ENCODE data around the gene ATRIP.

The ATRIP gene

DNA sequence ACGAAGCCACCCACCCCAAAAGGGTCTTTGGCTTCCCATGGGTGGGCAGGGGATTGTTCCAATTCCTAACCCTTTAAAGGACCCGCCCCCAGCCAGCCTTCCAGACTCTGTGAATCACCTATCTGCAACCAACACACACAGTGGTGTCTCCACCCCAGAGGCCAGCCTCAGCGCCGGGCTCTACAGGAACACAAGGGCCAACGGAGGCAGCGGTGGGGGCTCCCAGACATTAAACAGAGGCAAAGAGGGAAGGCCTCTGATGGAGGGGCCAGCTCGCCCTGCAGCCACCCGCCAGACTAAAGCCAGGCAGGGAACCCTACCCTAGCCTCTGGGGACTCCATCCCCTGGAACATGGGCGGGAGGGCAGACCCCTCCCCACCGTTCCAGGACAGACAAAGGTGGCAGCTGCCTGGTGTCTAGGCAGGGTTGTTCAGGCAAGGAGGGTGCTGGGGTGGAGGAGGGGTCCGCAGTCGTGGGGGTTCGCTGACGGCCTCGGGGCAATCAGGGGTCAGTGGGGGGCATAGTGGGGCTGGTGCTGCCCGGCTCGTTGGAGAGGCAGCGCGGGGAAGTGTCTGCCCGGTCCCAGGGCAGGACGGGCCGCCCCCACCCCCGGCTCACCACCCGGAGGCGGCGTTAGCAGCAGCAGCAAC, 57.0 kb downstream of the ATRIP start:
- no peak for DNase-seq (ENCODE audit: low read depth in 2 of 2)

DNA sequence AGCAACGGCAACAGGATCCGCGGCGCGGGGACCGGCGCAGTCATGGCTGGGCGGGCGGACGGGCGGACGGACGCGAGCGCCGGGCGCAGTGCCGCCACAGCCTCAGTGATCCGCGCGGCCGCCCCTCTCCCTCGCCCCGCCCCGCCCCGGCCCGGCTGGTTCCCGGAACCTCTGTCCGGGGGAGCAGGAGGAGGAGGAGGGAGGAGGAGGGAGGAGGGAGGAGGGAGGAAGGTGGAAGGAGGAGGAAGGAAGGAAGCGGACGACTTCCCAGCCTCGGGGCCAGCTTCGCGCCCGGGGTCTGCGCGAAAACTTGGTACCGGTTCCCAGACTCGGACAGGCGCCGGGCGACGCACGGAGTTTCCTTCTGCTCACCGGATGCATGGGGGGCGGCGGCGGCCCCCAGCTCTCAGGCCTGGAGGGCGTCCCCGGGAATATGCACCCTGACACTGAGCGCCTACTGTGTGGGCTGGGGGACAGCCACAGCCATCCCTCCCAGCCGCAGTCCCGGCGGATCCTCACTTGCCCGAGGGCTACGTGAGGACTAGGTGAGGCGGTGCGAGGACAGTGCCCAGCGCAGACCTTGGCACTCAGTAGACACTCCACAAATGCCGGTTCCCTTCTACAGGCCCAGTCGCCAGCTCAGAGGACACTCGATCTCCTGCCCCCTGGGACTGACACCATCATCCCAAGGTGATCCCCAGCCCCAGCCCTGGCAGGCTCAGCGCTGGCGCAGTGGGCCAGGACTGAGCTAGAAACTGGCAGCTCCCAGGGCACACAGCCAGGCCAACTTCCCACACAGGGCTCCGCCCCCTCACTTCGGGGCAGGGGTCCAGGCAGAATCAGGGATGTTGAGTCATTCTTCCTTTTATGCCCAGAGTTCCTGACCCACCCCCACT, 57.8 kb downstream of the ATRIP start, which contains the start of gene SHISA5:
Gene SHISA5 (minus strand): TSS at position 124 of the 896 bp plus-strand sequence. CDS start 80 bp downstream, at position 44.
- peak in 1 of 2 experiments; percentile 59 for DNase-seq (ENCODE audit: low read depth in 2 of 2)

DNA sequence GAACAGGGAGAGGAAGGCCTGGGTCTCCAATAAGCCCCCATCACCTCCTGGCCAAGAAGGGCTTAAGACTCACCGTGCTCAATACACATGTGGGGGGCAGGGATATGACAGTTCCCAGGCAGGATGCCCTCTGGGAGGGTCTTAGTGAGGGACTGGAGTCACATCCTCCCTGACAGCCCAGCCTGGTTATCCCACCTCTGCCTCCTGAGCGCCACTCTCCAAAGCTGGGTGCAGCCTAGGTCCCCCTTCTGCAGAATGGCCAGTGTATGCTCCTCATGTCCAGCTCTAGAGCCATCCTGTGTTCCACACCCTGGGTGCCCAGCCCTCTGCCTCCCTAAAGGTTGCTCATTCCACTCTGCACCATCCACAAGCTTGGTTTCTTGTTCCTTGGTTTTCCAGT, 58.6 kb downstream of the ATRIP start:
- no peak for DNase-seq (ENCODE audit: low read depth in 2 of 2)

DNA sequence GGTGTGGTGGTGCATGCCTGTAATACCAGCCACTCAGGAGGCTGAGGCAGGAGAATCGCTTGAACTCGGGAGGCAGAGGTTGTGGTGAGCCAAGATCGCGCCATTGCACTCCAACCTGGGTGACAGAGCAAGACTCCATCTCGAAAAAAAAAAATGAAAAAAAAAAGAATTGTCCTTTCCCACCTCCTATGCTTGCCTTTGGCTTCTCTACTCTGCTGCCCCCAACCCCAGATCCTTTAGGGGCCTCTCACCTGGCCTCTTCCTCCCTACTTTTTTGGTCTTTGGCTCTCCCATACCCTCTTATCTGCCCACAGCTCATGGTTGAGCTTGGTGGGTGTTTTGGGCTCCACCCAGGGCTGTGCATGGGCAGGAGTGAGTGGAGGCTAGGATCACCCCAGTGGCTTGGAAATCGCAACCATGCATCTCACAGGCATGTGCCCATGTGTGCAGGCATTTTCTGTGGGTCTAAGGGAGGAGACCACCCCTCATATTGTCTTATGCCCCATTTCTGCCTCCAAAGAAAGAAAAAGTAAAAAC, 59.5 kb downstream of the ATRIP start:
- no peak for DNase-seq (ENCODE audit: low read depth in 2 of 2)

DNA sequence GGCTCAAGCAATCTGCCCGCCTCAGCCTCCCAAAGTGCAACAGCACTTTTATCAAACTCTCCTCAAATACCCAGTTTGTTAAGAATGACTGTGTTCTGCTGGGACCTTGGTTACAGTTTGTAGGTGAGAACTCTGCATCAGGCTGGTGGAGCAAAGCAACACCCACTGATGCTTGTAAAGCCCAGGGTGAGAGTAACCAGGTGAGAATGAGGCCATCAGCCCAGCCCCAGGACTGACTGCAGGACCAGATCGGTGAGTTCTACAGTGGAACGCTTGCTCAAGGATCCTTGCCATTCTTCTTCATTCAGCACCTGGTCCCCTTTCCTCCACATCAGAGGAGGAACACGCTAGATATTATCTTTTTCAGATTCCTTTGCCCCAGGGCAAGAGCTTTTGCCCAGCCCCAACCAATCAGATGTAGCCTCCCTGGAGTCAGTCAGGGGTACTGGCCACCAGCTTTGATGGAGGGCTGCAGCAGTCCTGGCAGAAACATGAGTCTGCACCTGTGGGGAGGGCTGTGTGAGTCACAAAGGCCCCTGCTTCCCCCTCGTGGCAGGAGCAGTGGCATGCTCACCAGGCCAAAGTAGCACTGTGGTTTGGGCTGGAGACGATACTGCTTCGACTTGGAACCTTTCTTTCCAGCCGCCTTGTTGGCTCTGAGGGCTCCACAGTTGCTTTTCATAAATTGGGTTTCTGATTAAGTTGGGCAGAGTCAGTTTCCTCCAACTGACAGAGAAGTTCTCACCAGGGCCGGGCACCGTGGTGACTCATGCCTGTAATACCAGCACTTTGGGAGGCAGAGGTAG, 60.9 kb downstream of the ATRIP start:
- DNase-seq (ENCODE audit: low read depth in 2 of 2), result peak; percentile 40 to 44

DNA sequence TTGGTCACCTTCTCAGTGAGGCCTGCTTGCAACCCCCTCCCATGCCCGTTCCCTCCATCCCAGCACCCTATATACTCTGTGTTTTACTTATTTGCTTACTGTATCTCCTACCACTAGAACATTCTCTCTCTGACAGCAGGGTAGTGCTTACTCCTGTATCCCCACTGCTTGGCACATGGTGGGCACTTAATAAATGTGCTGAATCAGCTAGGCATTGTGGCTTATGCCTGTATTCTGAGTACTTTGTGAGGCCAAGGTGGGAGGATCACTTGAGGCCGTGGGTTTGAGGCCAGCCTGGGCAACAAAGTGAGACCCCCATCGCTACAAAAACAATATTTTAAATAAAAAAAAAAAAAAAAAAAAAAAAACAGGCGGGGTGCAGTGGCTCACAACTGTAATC, 65.0 kb downstream of the ATRIP start:
- DNase-seq (ENCODE audit: low read depth in 2 of 2), result no peak

DNA sequence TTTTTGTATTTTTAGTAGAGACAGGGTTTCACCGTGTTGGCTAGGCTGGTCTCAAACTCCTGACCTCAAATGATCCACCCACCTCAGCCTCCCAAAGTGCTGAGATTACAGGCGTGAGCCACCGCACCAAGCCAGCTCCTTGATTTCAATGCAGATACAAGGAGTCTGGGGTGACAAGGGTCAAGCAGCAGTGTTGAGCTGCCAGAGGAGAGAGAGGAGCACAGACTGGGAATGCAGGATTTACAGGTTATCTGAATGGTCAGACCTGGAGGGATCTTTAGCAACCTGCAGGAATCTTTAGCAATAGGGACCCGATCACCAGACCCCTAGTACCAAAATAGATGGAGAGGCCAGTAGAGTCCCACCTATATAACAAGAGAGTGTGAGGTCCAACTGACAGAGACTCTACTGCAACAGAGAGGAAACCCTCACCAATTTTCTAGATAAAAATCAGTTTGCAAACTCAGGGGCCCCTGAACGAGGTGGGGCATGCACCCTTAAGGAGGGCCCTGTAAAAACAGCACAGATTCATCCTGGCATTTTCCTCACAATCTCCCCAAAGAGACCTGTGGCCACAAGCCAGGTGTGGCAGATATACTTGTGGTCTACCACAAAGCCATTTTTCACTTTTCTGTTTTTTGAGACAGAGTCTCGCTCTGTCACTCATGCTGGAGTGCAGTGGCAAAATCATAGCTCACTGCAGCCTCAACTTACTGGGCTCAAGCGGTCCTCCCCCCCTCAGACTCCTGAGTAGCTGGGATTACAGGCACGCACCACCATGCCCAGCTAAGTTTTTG, 68.1 kb downstream of the ATRIP start:
- no peak for DNase-seq (ENCODE audit: low read depth in 2 of 2)

Measured in stimulated activated CD4-positive, alpha-beta T cell treated with anti-CD3 and anti-CD28 coated beads, Interleukin-12 subunit alpha, Interleukin-12 subunit beta, amount 100 ng/mL, for 24 hours (primary cell).